HepG2 (cell line): ENCODE results near the gene TMEM167B. TPM values are rescaled to one million over a fixed set of nuclear protein-coding genes. Genes with fewer than 3 reads are reported as not detected.
A peak's percentile ranks its signal among the peaks of the same experiment; 100 is the strongest.

Experiments used
- ARNTL ChIP-seq: sonication (generic); formaldehyde crosslinking; IDR thresholded peaks from 2 replicates; pipeline ENCODE4 v1.4.0; 2020; ENCODE audit warnings: mild to moderate bottlenecking, missing genetic modification reagents
- ELF3 ChIP-seq: IDR thresholded peaks from 2 replicates; pipeline ENCODE4 v1.6.1; 2016; ENCODE audit warnings: missing genetic modification reagents, missing compliant biosample characterization
- MED8 ChIP-seq: sonication (generic); formaldehyde crosslinking; IDR thresholded peaks from 2 replicates; pipeline ENCODE4 v1.8.1; 2023; ENCODE audit warnings: mild to moderate bottlenecking, missing genetic modification reagents; ENCODE audit not compliant: insufficient replicate concordance
- NBN ChIP-seq: fragments of 450-650 bp; conservative IDR thresholded peaks from 2 replicates; pipeline ENCODE4 v1.6.1; 2017
- NFE2L2 ChIP-seq: fragments of 150-350 bp; IDR thresholded peaks from 2 replicates; pipeline ENCODE4 v1.6.1; 2014; ENCODE audit warnings: low read length
- YY1 ChIP-seq: IDR thresholded peaks from 2 replicates; pipeline ENCODE4 v1.6.1; 2011; ENCODE audit warnings: low read length, low read depth, moderate library complexity, mild to moderate bottlenecking; ENCODE audit not compliant: insufficient read depth, insufficient replicate concordance
- ZBTB40 ChIP-seq, 2 experiments: fragments of 450-650 bp in 1 of 2; sonication (generic) in 1 of 2; formaldehyde crosslinking in 1 of 2; IDR thresholded peaks; 2 replicates each; pipeline versions ENCODE4 v1.6.1 to v1.8.0; 2016 to 2022; ENCODE audit warnings: antibody characterized with exemption in 1 of 2, mild to moderate bottlenecking in 1 of 2, missing genetic modification reagents in 1 of 2
- ZNF382 ChIP-seq: sonication (generic); formaldehyde crosslinking; IDR thresholded peaks from 2 replicates; pipeline ENCODE4 v1.5.0; 2020; ENCODE audit warnings: missing genetic modification reagents, mild to moderate bottlenecking, borderline replicate concordance
- polyA plus RNA-seq, 8 experiments: library from polyadenylated mRNA; depleted of rRNA in 3 of 8; stranded (reverse) in 7 of 8; unstranded in 1 of 8; fragments of >200 nt; fragmentation: Illumina TruSeq in 4 of 8; extraction: Trizol in 4 of 8; gene quantifications; 2 replicates each; pipeline versions ENCODE4 v1.2.1 to v1.2.3, GENCODE V29; 2011 to 2016; ENCODE audit warnings: low read depth in 4 of 8, missing spikeins in 1 of 8, mixed read lengths in 1 of 8; ENCODE audit not compliant: insufficient read depth in 1 of 8
- total RNA-seq, 5 experiments: library from RNA; depleted of rRNA; stranded (reverse); fragments of >200 nt; fragmentation: Illumina TruSeq; extraction: Trizol; gene quantifications; 2 replicates each; pipeline ENCODE4 v1.2.3, GENCODE V29; 2016; ENCODE audit warnings: low read depth in 1 of 5
- TF ChIP-seq, protein P1 (sequence below): sonication (generic); formaldehyde crosslinking; IDR thresholded peaks from 2 replicates; pipeline ENCODE4 v1.4.0; 2020; ENCODE audit warnings: missing genetic modification reagents
- TF ChIP-seq, protein P2 (sequence below): sonication (generic); formaldehyde crosslinking; IDR thresholded peaks from 2 replicates; pipeline ENCODE4 v1.9.0; 2021; ENCODE audit warnings: missing genetic modification reagents, borderline replicate concordance
- TF ChIP-seq, protein P3 (sequence below): sonication (generic); formaldehyde crosslinking; IDR thresholded peaks from 2 replicates; pipeline ENCODE4 v1.4.0; 2020; ENCODE audit warnings: mild to moderate bottlenecking, missing genetic modification reagents

The TMEM167B gene
- total and polyA plus RNA-seq, 2 of the 13 experiments (the other 11 are each of a cell fraction or from before 2014, with no cell fraction given): 9.5 to 22.4 TPM

DNA sequence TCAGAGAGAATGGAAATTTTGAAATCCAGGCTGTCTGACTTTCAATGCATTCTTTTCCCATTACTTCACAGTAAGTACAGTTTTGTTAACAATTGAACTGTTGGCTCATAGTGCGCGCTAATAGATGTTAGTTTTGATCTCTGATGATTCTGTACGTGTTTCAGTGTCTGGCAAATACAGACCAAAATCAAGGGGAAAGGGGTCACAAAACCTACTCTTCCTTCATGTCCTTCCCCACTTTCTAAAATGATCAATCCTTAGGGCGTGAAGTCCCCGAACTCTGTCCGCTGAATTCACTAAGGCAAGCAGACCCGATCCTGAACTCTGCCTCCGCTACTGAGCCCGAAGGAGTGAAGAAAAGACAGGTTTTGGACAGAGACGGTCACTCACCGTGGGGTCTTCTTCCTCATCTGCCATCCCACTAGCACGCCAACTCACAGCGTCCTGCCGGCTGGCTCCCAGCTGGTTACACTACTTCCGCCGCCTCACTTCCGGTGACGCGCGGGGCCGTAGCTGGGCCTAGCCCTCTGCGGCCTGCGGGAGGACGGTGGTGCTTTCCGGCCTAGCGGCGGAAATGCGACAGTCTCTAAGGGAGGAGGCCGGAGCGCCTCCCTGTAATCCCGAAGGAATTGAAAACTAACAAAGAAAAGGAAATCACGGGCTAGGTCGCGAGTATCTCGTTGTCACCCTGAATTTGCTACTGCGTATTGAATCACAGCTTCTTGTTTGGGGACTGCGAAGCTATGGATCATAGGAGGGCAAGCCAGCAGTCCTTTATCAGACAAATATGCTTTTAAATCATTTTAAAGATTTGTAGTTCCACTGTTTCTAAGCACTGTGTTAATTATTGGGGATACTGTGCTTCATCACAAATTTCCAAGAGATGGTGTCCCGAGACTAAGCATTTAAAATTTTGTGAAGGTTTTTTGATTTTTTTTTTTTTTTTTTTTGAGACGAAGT is 14.8 kb upstream of the TMEM167B start, which contains the start of gene TAF13 (continued):
- TF ChIP-seq ZBTB40 (IDR thresholded peaks at IDR 0.05): peak; percentile 78
- TF ChIP-seq ZBTB40 (CRISPR knock-in tag; IDR thresholded peaks at IDR 0.05): peak; percentile 79; the same call in 1 of the 2 replicates
- no peak for TF ChIP-seq NBN
- TF ChIP-seq ELF3 (CRISPR knock-in tag): peak; percentile 85
- TF ChIP-seq, protein P1, sequence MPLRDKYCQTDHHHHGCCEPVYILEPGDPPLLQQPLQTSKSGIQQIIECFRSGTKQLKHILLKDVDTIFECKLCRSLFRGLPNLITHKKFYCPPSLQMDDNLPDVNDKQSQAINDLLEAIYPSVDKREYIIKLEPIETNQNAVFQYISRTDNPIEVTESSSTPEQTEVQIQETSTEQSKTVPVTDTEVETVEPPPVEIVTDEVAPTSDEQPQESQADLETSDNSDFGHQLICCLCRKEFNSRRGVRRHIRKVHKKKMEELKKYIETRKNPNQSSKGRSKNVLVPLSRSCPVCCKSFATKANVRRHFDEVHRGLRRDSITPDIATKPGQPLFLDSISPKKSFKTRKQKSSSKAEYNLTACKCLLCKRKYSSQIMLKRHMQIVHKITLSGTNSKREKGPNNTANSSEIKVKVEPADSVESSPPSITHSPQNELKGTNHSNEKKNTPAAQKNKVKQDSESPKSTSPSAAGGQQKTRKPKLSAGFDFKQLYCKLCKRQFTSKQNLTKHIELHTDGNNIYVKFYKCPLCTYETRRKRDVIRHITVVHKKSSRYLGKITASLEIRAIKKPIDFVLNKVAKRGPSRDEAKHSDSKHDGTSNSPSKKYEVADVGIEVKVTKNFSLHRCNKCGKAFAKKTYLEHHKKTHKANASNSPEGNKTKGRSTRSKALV (CRISPR knock-in tag): no peak
- peak; percentile 74 for TF ChIP-seq YY1
- TF ChIP-seq, protein P2, sequence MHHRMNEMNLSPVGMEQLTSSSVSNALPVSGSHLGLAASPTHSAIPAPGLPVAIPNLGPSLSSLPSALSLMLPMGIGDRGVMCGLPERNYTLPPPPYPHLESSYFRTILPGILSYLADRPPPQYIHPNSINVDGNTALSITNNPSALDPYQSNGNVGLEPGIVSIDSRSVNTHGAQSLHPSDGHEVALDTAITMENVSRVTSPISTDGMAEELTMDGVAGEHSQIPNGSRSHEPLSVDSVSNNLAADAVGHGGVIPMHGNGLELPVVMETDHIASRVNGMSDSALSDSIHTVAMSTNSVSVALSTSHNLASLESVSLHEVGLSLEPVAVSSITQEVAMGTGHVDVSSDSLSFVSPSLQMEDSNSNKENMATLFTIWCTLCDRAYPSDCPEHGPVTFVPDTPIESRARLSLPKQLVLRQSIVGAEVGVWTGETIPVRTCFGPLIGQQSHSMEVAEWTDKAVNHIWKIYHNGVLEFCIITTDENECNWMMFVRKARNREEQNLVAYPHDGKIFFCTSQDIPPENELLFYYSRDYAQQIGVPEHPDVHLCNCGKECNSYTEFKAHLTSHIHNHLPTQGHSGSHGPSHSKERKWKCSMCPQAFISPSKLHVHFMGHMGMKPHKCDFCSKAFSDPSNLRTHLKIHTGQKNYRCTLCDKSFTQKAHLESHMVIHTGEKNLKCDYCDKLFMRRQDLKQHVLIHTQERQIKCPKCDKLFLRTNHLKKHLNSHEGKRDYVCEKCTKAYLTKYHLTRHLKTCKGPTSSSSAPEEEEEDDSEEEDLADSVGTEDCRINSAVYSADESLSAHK (CRISPR knock-in tag): no peak
- TF ChIP-seq ARNTL (CRISPR knock-in tag): no peak
- TF ChIP-seq ZNF382 (CRISPR knock-in tag): no peak
- TF ChIP-seq NFE2L2: no peak
- no peak for TF ChIP-seq MED8
- TF ChIP-seq, protein P3, sequence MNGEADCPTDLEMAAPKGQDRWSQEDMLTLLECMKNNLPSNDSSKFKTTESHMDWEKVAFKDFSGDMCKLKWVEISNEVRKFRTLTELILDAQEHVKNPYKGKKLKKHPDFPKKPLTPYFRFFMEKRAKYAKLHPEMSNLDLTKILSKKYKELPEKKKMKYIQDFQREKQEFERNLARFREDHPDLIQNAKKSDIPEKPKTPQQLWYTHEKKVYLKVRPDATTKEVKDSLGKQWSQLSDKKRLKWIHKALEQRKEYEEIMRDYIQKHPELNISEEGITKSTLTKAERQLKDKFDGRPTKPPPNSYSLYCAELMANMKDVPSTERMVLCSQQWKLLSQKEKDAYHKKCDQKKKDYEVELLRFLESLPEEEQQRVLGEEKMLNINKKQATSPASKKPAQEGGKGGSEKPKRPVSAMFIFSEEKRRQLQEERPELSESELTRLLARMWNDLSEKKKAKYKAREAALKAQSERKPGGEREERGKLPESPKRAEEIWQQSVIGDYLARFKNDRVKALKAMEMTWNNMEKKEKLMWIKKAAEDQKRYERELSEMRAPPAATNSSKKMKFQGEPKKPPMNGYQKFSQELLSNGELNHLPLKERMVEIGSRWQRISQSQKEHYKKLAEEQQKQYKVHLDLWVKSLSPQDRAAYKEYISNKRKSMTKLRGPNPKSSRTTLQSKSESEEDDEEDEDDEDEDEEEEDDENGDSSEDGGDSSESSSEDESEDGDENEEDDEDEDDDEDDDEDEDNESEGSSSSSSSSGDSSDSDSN (CRISPR knock-in tag): peak; percentile 85
